HG03139 (cell line): ENCODE results near the gene TMEM132C.

ENCODE experiments used
- ATAC-seq: cut with Tn5 transposase; IDR thresholded peaks from one replicate; pipeline ENCODE4 v1.9.1; 2021; ENCODE audit not compliant: unreplicated experiment

The TMEM132C gene

GRCh38 chr12:128548949-128549348 is 282.0 kb downstream of the TMEM132C start:
- ATAC-seq = no peak

- no peak for ATAC-seq
Measured at GRCh38 chr12:128549601-128550218, 282.7 kb downstream of the TMEM132C start.

GRCh38 chr12:128551266-128551665 is 284.3 kb downstream of the TMEM132C start:
- ATAC-seq = no peak

- no peak for ATAC-seq
Measured at GRCh38 chr12:128554546-128555304, 287.8 kb downstream of the TMEM132C start.

- no peak for ATAC-seq
Measured at GRCh38 chr12:128557231-128557630, 290.3 kb downstream of the TMEM132C start.

- ATAC-seq = no peak
Measured at GRCh38 chr12:128564956-128565355, 298.0 kb downstream of the TMEM132C start.

GRCh38 chr12:128567730-128568129 is 300.8 kb downstream of the TMEM132C start:
- ATAC-seq = no peak

- ATAC-seq = no peak
Measured at GRCh38 chr12:128570191-128571065, 303.5 kb downstream of the TMEM132C start.

GRCh38 chr12:128571906-128572810 is 305.2 kb downstream of the TMEM132C start:
- ATAC-seq = no peak

- no peak for ATAC-seq
Measured at GRCh38 chr12:128573907-128574306, 306.9 kb downstream of the TMEM132C start.

- no peak for ATAC-seq
Measured at GRCh38 chr12:128578045-128578444, 311.1 kb downstream of the TMEM132C start.

GRCh38 chr12:128581321-128581761 is 314.4 kb downstream of the TMEM132C start:
- no peak for ATAC-seq

GRCh38 chr12:128583453-128583852 is 316.5 kb downstream of the TMEM132C start:
- ATAC-seq = no peak

- ATAC-seq = no peak
Measured at GRCh38 chr12:128586451-128587029, 319.6 kb downstream of the TMEM132C start.

- no peak for ATAC-seq
Measured at GRCh38 chr12:128587918-128588317, 320.9 kb downstream of the TMEM132C start.

- no peak for ATAC-seq
Measured at GRCh38 chr12:128592220-128592744, 325.3 kb downstream of the TMEM132C start.

- no peak for ATAC-seq
Measured at GRCh38 chr12:128594521-128594920, 327.6 kb downstream of the TMEM132C start.

GRCh38 chr12:128595609-128596008 is 328.6 kb downstream of the TMEM132C start:
- ATAC-seq = no peak

GRCh38 chr12:128600886-128601285 is 333.9 kb downstream of the TMEM132C start:
- ATAC-seq = no peak

- no peak for ATAC-seq
Measured at GRCh38 chr12:128603573-128604115, 336.7 kb downstream of the TMEM132C start.
